Ovary (tissue), 9 donors: ENCODE measurements around the gene PTPRN2. TPM values are rescaled to one million over a fixed set of nuclear protein-coding genes. Genes with fewer than 3 reads are reported as not detected.
A peak's percentile ranks its signal among the peaks of the same experiment; 100 is the strongest.

ENCODE experiments used
- DNase-seq, 5 donors: peaks; one replicate each; pipeline ENCODE4 v3.0.0-alpha.2; 2019 to 2020
- H3K27ac ChIP-seq, 2 donors: fragments of 200-600 bp; one replicate each; pipeline versions ENCODE4 v1.5.1 to v1.8.0; 2019 to 2022
- H3K27me3 ChIP-seq: fragments of 200-600 bp; one replicate; pipeline ENCODE4 v1.8.0; 2022
- H3K36me3 ChIP-seq: fragments of 200-600 bp; sonication (generic); one replicate; pipeline ENCODE4 v1.5.1; 2019
- H3K4me1 ChIP-seq: one replicate; pipeline ENCODE4 v1.8.1; 2013; ENCODE audit warnings: mild to moderate bottlenecking, moderate library complexity; ENCODE audit not compliant: insufficient read depth
- H3K4me3 ChIP-seq: fragments of 200-600 bp; sonication (generic); one replicate; pipeline ENCODE4 v1.5.1; 2017
- H3K9me3 ChIP-seq, 2 donors: fragments of 200-600 bp in 1 of 2; sonication (generic) in 1 of 2; one replicate each; pipeline versions ENCODE4 v1.5.1 to v1.8.1; 2013 to 2019; ENCODE audit warnings: mild to moderate bottlenecking in 1 of 2, moderate library complexity in 1 of 2
- EP300 ChIP-seq: sonication (generic); formaldehyde crosslinking; IDR thresholded peaks from one replicate; pipeline ENCODE4 v1.6.1; 2017; ENCODE audit warnings: antibody characterized with exemption
- POLR2A ChIP-seq: fragments of 450-650 bp; IDR thresholded peaks from one replicate; pipeline ENCODE4 v1.6.1; 2017; ENCODE audit warnings: antibody characterized with exemption, mild to moderate bottlenecking, moderate library complexity
- WGBS, 3 donors: extraction: QIAGEN DNeasy Blood & Tissue Kit in 1 of 3; methylation state at CpG; one replicate each; pipeline versions ENCODE4 v1.1.5 to v1.1.7; 2013 to 2017; 5-methylcytosine and 5-hydroxymethylcytosine counted together
- intact Hi-C, 4 donors: fragments of 100-400 bp; cut with DNase I; formaldehyde crosslinking; loops; one replicate each; pipeline versions ENCODE4 v1.11.0 to v1.15.1; 2022 to 2023
- polyA plus RNA-seq, 2 donors: library from polyadenylated mRNA; stranded (reverse); fragments of 200-250 nt in 1 of 2; fragments of 350-450 nt in 1 of 2; fragmentation: Illumina TruSeq in 1 of 2; extraction: RNeasy Lipid Tissue Mini Kit (QIAGEN cat#74804) in 1 of 2; gene quantifications; one replicate each; pipeline ENCODE4 v1.2.3, GENCODE V29; 2013 to 2014
- total RNA-seq, 7 donors: library from RNA; depleted of rRNA in 2 of 7; stranded (reverse); fragments of >200 nt in 2 of 7; fragmentation: NEBNext Ultra II Directional in 3 of 7; extraction: Animal tissue kit (Norgen Biotek cat#: 25700) in 3 of 7; gene quantifications; one replicate each; pipeline versions ENCODE4 v1.1.0 to v1.2.4, GENCODE V29; 2016 to 2023
- TF ChIP-seq, protein P1 (sequence below), 3 donors: fragments of 450-650 bp in 2 of 3; fragments of 200-600 bp in 1 of 3; IDR thresholded peaks; one replicate each; pipeline versions ENCODE4 v1.5.1 to v1.8.0; 2016 to 2022; ENCODE audit warnings: antibody characterized with exemption in 3 of 3, mild to moderate bottlenecking in 1 of 3
- donor health status: DM: no; HTN: no; CAD: no; lungs with moderate emphysema.
- donor health status: DM: no; HTN: no; CAD: no.
- donor health status: Bipolar disorder and iron deficiency.
- donor health status: DM: yes; HTN: yes; CAD: no.
- donor health status: DM: no; HTN: no; CAD: no.
- donor health status: DM: yes; HTN: yes; CAD: no.

Gene PTPRN2
- total and polyA plus RNA-seq, 9 donors, result 3.5 to 11.1 (median 5.9) TPM

DNA sequence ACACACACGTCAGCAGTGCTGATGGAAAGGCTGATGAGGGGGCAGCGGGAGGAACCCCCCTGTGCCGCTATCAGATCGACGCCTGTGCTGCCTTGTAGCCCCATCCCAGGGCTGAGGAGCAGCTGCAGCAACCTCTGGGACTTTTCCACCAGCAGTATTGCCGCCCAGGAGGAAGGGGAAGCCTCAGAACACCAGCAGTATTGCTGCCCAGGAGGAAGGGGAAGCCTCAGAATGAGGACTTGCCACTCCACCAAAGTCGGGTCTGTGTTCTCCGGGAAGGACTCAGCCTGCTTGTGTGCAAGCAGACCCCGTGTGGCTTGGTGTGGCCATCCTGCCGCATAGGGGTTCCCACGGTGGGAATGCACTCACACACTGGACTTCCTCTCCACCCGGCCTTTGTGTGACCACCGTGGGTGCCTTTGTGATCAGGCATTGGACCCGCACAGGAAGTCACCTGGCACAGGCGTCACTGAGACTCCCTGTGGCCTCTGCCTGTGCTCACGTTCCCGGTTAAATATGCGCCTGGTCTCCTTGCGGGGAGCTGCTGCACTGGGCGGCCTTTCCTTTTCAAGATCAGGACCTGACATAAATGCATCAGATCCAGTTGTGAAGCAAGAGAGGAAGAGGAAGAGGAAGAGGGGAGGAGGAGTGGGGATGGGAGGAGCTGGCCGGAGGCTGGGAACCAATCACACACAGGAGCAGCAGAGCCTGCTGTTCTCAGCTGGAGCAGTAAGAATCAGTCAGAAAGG, 1002.3 kb downstream of the PTPRN2 start:
- Histone ChIP-seq H3K4me3 (no peak overlapping the region), H3K9me3 (no peaks in the 10 kb centered on the region), H3K27me3 (no peaks in the 10 kb centered on the region), H3K27ac (no peak overlapping the region), H3K4me1 (no peaks in the 10 kb centered on the region), H3K36me3 (no peaks in the 10 kb centered on the region)
- WGBS, 3 donors, result 72 to 78% (median 77%) methylated on average over 16 to 21 of the region's 21 CpGs
- DNase-seq, result no peak
- TF ChIP-seq, protein P1, sequence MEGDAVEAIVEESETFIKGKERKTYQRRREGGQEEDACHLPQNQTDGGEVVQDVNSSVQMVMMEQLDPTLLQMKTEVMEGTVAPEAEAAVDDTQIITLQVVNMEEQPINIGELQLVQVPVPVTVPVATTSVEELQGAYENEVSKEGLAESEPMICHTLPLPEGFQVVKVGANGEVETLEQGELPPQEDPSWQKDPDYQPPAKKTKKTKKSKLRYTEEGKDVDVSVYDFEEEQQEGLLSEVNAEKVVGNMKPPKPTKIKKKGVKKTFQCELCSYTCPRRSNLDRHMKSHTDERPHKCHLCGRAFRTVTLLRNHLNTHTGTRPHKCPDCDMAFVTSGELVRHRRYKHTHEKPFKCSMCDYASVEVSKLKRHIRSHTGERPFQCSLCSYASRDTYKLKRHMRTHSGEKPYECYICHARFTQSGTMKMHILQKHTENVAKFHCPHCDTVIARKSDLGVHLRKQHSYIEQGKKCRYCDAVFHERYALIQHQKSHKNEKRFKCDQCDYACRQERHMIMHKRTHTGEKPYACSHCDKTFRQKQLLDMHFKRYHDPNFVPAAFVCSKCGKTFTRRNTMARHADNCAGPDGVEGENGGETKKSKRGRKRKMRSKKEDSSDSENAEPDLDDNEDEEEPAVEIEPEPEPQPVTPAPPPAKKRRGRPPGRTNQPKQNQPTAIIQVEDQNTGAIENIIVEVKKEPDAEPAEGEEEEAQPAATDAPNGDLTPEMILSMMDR (IDR thresholded peaks at IDR 0.05), result no peak
- TF ChIP-seq POLR2A (no peak), EP300 (no peak)
- intact Hi-C loops, result no loop called here

DNA sequence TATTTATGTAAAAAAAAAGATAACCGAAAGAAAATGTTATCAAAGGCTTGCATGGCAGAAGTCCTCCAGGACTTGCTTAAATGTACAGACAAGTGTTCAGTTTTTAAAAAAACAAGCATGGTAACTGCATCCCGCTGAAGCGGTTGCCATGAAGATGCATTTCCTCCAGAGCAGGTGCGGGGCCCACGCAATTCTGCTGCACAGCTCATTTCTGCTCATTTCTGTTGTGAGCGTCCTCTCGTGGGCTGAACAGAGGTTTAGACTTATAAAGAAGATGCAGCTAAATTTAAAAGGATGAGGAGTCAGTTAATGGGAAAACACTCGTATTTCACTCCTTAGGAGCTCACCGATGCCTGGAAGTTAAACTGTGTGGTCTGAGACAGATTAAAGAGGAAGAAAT, 1003.2 kb downstream of the PTPRN2 start:
- H3K27me3 ChIP-seq, result no peaks in the 10 kb centered on the region
- no peak overlapping the region for H3K27ac ChIP-seq
- no peaks in the 10 kb centered on the region for H3K4me1 ChIP-seq
- DNase-seq, result no peak
- no peak overlapping the region for H3K4me3 ChIP-seq
- H3K9me3 ChIP-seq, result no peaks in the 10 kb centered on the region
- no peak for TF ChIP-seq POLR2A
- TF ChIP-seq, protein P1 (IDR thresholded peaks at IDR 0.05), result no peak
- WGBS, 3 donors, result 82 to 84% (median 83%) methylated on average over 9 of the region's 9 CpGs
- intact Hi-C loops, result no loop called here
- no peaks in the 10 kb centered on the region for H3K36me3 ChIP-seq

DNA sequence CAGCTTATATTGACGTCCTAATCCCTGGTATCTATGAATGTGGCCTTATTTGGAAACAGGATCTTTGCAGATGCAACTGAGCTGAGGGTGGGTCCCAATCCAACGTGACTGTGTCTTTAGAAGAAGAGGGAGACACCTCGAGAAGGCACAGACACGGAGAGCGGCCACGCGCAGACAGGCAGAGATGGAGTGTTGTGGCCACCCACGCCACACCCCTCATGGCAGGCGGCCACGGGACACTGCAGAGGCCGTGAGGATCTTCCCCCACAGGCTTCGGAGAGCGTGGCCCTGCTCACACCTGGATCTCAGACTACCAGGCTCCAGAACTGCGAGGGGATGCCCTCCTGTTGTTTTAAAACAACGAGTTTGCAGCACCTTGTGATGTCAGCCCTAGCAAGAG, 1005.9 kb downstream of the PTPRN2 start:
- no peaks in the 10 kb centered on the region for H3K36me3 ChIP-seq
- H3K4me3 ChIP-seq, result no peak overlapping the region
- TF ChIP-seq, protein P1 (IDR thresholded peaks at IDR 0.05), result no peak
- no peak for TF ChIP-seq POLR2A
- TF ChIP-seq EP300, result no peak
- H3K9me3 ChIP-seq, result no peaks in the 10 kb centered on the region
- no peaks in the 10 kb centered on the region for H3K4me1 ChIP-seq
- H3K27ac ChIP-seq, result no peak overlapping the region
- H3K27me3 ChIP-seq, result no peaks in the 10 kb centered on the region
- WGBS, 3 donors, result 70 to 74% (median 71%) methylated on average over 15 of the region's 15 CpGs
- DNase-seq, result peak in 1 of 5 donors; percentile 6
- intact Hi-C loops, result no loop called here

DNA sequence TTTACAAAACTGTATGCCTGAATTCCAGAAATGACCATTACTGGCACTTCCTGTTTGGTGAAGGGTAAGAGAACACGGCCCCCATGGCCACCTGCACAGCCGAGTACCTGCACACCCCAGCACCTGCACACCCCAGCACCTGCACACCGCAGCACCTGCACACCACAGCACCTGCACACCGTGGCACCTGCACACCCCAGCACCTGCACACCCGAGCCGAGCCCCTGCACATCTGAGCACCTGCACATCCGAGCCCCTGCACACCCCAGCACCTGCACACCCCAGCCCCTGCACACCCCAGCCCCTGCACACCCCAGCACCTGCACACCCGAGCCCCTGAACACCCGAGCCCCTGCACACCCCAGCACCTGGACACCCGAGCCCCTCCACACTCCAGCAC, 1007.3 kb downstream of the PTPRN2 start:
- TF ChIP-seq POLR2A (no peak), EP300 (no peak)
- TF ChIP-seq, protein P1 (IDR thresholded peaks at IDR 0.05), result no peak
- H3K36me3 ChIP-seq, result no peaks in the 10 kb centered on the region
- no peaks in the 10 kb centered on the region for H3K27me3 ChIP-seq
- H3K4me3 ChIP-seq, result no peak overlapping the region
- no peak for DNase-seq
- no peaks in the 10 kb centered on the region for H3K9me3 ChIP-seq
- 74 to 77% (median 75%) methylated on average over 10 of the region's 10 CpGs for WGBS, 3 donors
- no peaks in the 10 kb centered on the region for H3K4me1 ChIP-seq
- H3K27ac ChIP-seq, result no peak overlapping the region
- intact Hi-C loops, result no loop called here
